Heart right ventricle (tissue), 16 donors: Measurements from ENCODE around the gene SLMAP. TPM values are rescaled to one million over a fixed set of nuclear protein-coding genes. Genes with fewer than 3 reads are reported as not detected.
A peak's percentile ranks its signal among the peaks of the same experiment; 100 is the strongest.

Experiments used
- ATAC-seq, 8 donors: fragments of 200-7000 bp; cut with Tn5 transposase; one replicate each; pipeline ENCODE4 v1.9.1; 2020; ENCODE audit warnings: mild to moderate bottlenecking in 8 of 8, moderate library complexity in 8 of 8, moderate number of reproducible peaks in 1 of 8
- DNase-seq, 2 donors: peaks; one replicate each; pipeline ENCODE4 v3.0.0-alpha.2; 2020
- H3K27ac ChIP-seq, 10 donors: fragments of 200-600 bp; sonication (generic) in 2 of 10; one replicate each; pipeline versions ENCODE4 v1.5.0 to v1.8.0; 2020 to 2022; ENCODE audit warnings: mild to moderate bottlenecking in 3 of 10
- H3K27me3 ChIP-seq, 7 donors: fragments of 200-600 bp; one replicate each; pipeline ENCODE4 v1.8.0; 2021 to 2022; ENCODE audit warnings: mild to moderate bottlenecking in 2 of 7
- H3K36me3 ChIP-seq, 9 donors: fragments of 200-600 bp; sonication (generic) in 1 of 9; one replicate each; pipeline versions ENCODE4 v1.5.0 to v1.8.0; 2020 to 2022; ENCODE audit warnings: mild to moderate bottlenecking in 2 of 9
- H3K4me1 ChIP-seq, 9 donors: fragments of 200-600 bp; sonication (generic) in 1 of 9; one replicate each; pipeline versions ENCODE4 v1.5.0 to v1.8.0; 2020 to 2022; ENCODE audit warnings: mild to moderate bottlenecking in 4 of 9
- H3K4me3 ChIP-seq, 10 donors: fragments of 200-600 bp; sonication (generic) in 2 of 10; one replicate each; pipeline versions ENCODE4 v1.5.0 to v1.8.0; 2020 to 2022; ENCODE audit warnings: mild to moderate bottlenecking in 7 of 10, moderate library complexity in 2 of 10
- H3K9me3 ChIP-seq, 11 donors: fragments of 200-600 bp in 10 of 11; sonication (generic) in 2 of 11; one replicate each; pipeline versions ENCODE4 v1.5.0 to v1.8.0; 2013 to 2022; ENCODE audit warnings: mild to moderate bottlenecking in 2 of 11, control low read depth in 1 of 11, moderate library complexity in 1 of 11
- WGBS, 2 donors: extraction: QIAGEN DNeasy Blood & Tissue Kit; methylation state at CpG; one replicate each; pipeline ENCODE4 v1.1.7; 2013; ENCODE audit warnings: inconsistent platforms in 1 of 2; 5-methylcytosine and 5-hydroxymethylcytosine counted together
- intact Hi-C, 10 donors: fragments of 100-400 bp; cut with DNase I; formaldehyde crosslinking; loops; one replicate each; pipeline versions ENCODE4 v1.11.1 to v1.14.2; 2022
- polyA plus RNA-seq, 2 donors: library from polyadenylated mRNA; stranded (reverse); fragments of 200-250 nt; gene quantifications; one replicate each; pipeline ENCODE4 v1.2.3, GENCODE V29; 2013
- total RNA-seq, 10 donors: library from RNA; stranded (reverse); fragmentation: NEBNext Ultra II Directional in 3 of 10; extraction: Animal tissue kit (Norgen Biotek cat#: 25700) in 3 of 10; gene quantifications; one replicate each; pipeline versions ENCODE4 v1.2.1 to v1.2.4, GENCODE V29; 2021 to 2023
- TF ChIP-seq, protein P1 (sequence below), 9 donors: fragments of 200-600 bp; sonication (generic) in 2 of 9; IDR thresholded peaks; one replicate each; pipeline versions ENCODE4 v1.5.0 to v1.8.0; 2021 to 2022; ENCODE audit warnings: antibody characterized with exemption in 9 of 9, mild to moderate bottlenecking in 5 of 9, moderate library complexity in 1 of 9
- donor health status: Arrhythmogenic right ventricular cardiomyopathy.
- donor health status: ischemic (EF 13 %, LVEDD 7.1; RV severe dilation, severe dysfunction).
- donor health status: healthy with polysubstance abuse.
- donor health status: DM: no; HTN: yes; CAD: no.
- donor health status: DM: no; HTN: no; CAD: no.
- donor health status: ischemic (EF 25% LVEDD 6.9; RV normal size, moderate dysfunction).
- donor health status: ischemic (EF 25% LVEDD 5.7; RV mildly dilated, moderate dysfunction).
- donor health status: healthy.
- donor health status: DM: yes; HTN: yes; CAD: no.
- donor health status: Ischemic cardiomyopathy.
- donor health status: ischemic (EF 35%, LVEDD 5.7; RV mildly dilated, moderate dysfunction).
- donor health status: nonischemic (EF 11% LVEDD 7.7; RV severe dilation, severe dysfunction).
- donor health status: DM: yes; HTN: yes; CAD: no.
- donor health status: PGD.
- donor health status: ischemic (EF 29% LVEDD 5.4; RV normal size, mild dysfunction).
- donor health status: nonischemic (EF 23%, LVEDD 6.1; RV moderate dilation, normal function).

Gene SLMAP
- total and polyA plus RNA-seq, 12 donors: 65.8 to 724 (median 341) TPM

DNA sequence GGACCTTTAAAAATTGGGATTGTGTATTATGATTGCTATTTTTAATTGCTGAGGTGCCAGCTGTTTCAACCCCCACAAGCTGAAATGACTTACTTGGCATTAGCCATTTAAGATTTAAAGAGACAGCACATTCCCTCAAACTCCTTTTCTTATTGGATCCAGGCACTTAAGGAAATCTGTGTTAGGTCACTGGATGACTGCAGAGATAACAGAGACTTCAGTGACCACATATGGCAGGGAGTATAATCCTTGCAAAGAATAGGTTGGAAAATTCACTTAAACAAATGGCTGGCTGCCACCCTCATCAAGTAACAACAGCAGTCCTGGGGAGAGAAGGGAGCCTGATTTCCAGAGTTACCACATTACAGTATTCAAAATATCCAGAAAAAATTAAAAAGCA is 66.6 kb downstream of the SLMAP start:
- ATAC-seq: no peak

DNA sequence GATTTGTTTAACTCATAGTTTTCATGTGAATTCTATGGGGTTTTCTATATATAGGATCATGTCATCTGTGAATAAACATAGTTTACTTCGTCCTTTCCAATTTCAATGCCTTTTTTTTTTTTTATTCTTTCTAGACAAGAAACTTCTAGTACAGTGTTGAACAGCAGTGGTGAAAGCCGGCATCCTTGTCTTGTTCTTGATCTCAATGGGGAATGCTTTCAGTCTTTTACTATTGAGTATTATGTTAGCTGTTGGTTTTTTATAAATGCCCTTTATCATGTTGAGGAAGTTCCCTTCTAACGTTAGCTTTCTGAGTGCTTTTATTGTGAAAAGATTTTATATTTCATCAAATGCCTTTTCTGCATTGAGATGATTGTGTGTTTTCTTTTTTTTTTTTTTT is 69.0 kb downstream of the SLMAP start:
- H3K9me3 ChIP-seq: no peaks in the 10 kb centered on the region
- H3K27ac ChIP-seq: no peak overlapping the region
- WGBS, 2 donors: 44 to 56% methylated on average over 3 of the region's 3 CpGs
- peaks cover 4 to 55% (median 38%) of the 10 kb centered on the region in 9 donors for H3K4me1 ChIP-seq
- no peaks in the 10 kb centered on the region for H3K27me3 ChIP-seq
- no peak for ATAC-seq
- intact Hi-C loops: loop anchor here in 8 of 10 donors (5.0 to 10.0 kb wide), 5 partner anchors 50 to 180 kb away; partner anchors contain the start of gene SLMAP (in 1 of the 8)
- H3K36me3 ChIP-seq: no peaks in the 10 kb centered on the region
- H3K4me3 ChIP-seq: no peak overlapping the region
- no peak for DNase-seq
- TF ChIP-seq, protein P1, sequence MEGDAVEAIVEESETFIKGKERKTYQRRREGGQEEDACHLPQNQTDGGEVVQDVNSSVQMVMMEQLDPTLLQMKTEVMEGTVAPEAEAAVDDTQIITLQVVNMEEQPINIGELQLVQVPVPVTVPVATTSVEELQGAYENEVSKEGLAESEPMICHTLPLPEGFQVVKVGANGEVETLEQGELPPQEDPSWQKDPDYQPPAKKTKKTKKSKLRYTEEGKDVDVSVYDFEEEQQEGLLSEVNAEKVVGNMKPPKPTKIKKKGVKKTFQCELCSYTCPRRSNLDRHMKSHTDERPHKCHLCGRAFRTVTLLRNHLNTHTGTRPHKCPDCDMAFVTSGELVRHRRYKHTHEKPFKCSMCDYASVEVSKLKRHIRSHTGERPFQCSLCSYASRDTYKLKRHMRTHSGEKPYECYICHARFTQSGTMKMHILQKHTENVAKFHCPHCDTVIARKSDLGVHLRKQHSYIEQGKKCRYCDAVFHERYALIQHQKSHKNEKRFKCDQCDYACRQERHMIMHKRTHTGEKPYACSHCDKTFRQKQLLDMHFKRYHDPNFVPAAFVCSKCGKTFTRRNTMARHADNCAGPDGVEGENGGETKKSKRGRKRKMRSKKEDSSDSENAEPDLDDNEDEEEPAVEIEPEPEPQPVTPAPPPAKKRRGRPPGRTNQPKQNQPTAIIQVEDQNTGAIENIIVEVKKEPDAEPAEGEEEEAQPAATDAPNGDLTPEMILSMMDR (IDR thresholded peaks at IDR 0.05): no peak

More for the DNA sequence above, 66.6 kb downstream of the SLMAP start:
- intact Hi-C loops: loop anchor here in 7 of 10 donors (10.0 kb wide), 3 partner anchors 48 to 178 kb away; no protein-coding TSS in a partner anchor
- H3K4me1 ChIP-seq: peaks cover 4 to 56% (median 38%) of the 10 kb centered on the region in 9 donors
- no peaks in the 10 kb centered on the region for H3K9me3 ChIP-seq
- H3K27me3 ChIP-seq: no peaks in the 10 kb centered on the region
- TF ChIP-seq, protein P1 (IDR thresholded peaks at IDR 0.05): no peak
- H3K36me3 ChIP-seq: no peaks in the 10 kb centered on the region
- H3K27ac ChIP-seq: no peak overlapping the region
- no peak for DNase-seq
- no peak overlapping the region for H3K4me3 ChIP-seq

DNA sequence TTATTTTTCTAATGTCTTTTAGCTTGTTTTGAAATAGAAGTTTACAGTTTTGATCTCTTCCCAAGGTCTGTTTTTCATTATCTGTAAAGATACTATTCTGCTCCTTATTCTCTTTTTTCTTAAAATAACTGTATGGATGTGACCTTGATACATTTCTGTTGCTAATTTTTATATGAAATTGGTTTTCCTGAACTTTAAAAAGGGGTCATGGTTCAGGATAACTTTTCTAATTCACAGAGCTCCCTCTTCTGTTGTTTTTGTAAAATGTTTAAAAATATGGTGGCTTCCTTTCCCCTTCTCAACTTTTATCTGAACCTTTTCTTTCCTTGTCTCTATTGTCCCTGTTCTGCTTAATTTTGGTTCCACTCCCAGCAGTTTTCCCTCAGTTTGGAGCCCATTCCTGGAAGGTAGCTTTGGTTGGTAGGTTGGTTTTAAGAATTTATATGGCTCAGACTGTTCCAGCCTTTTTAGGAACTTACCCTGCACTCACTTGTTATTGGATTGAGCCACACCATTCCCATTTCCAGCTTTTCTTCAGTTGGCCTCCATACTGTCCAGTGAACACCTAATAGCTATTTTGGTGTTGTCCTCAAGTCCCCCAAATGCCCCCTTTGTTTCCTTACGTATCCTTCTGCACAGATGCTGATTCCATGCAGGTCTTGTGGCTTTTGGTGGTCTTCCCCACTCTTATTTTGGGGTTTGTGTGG is 70.3 kb downstream of the SLMAP start:
- no peak overlapping the region for H3K4me3 ChIP-seq
- peaks cover 4 to 44% (median 33%) of the 10 kb centered on the region in 9 donors for H3K4me1 ChIP-seq
- H3K27ac ChIP-seq: no peak overlapping the region
- ATAC-seq (no peak), DNase-seq (no peak)
- no peaks in the 10 kb centered on the region for H3K9me3 ChIP-seq
- H3K36me3 ChIP-seq: peaks cover 0 to 3% (median 0%) of the 10 kb centered on the region in 9 donors
- H3K27me3 ChIP-seq: no peaks in the 10 kb centered on the region
- WGBS, 2 donors: 83 to 84% methylated on average over 1 of the region's 1 CpG
- intact Hi-C loops: loop anchor here in 8 of 10 donors (5.0 to 10.0 kb wide), 5 partner anchors 52 to 182 kb away; partner anchors contain the start of gene SLMAP (in 1 of the 8)
- TF ChIP-seq, protein P1 (IDR thresholded peaks at IDR 0.05): peak in 6 of 9 donors; percentile 16 to 59 (median 46)

DNA sequence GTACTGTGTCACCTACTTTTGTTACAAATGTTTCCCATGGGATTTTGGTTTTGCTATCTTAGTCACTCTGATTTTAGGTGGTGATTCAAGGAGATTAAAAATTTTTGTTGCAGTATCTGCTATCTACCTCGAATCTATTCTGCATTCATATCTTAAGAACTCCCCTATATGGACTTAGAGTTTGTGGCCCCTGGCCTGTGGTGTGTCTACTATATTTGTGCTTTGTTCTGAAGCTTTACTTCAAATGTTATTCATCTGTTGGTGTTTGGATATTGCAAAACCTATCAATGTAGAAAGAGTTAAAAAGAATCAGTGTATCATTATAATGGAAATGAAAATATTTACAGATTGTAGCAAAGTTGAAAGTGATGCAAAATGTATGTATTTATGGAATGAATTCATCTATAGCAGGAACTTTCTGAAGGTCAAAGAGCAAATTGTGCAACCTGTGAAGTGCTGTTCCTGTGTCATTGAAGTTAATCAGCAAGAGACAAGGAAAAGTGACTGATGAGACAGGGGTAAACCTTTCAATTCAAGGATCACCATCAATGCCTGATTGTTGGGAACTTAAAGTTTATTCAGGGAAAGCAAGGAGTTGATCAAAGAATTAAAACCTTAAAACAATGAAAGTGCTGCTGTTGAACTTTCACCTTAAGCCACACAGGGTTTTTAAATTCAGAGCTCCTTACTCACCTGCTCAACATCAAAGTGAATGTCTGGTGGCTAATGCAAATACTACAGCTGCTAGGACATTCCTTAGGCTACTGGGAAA is 71.0 kb downstream of the SLMAP start:
- Histone ChIP-seq H3K4me3 (no peak overlapping the region), H3K36me3 (peaks cover 0 to 11% (median 0%) of the 10 kb centered on the region in 9 donors), H3K9me3 (no peaks in the 10 kb centered on the region), H3K4me1 (peaks cover 4 to 42% (median 29%) of the 10 kb centered on the region in 9 donors), H3K27me3 (no peaks in the 10 kb centered on the region), H3K27ac (no peak overlapping the region)
- 81 to 83% methylated on average over 1 of the region's 1 CpG for WGBS, 2 donors
- ATAC-seq (no peak), DNase-seq (no peak)
- TF ChIP-seq, protein P1 (IDR thresholded peaks at IDR 0.05): no peak
- intact Hi-C loops: loop anchor here in 8 of 10 donors (5.0 to 10.0 kb wide), 5 partner anchors 52 to 182 kb away; partner anchors contain the start of gene SLMAP (in 1 of the 8)
